Effector CD8-positive, alpha-beta T cell (primary cell): ENCODE results near the gene RIMBP2.

Source experiments
- DNase-seq: peaks from one replicate; lab custom pipeline; 2025; lab: John Stamatoyannopoulos, UW

RIMBP2 gene

DNA sequence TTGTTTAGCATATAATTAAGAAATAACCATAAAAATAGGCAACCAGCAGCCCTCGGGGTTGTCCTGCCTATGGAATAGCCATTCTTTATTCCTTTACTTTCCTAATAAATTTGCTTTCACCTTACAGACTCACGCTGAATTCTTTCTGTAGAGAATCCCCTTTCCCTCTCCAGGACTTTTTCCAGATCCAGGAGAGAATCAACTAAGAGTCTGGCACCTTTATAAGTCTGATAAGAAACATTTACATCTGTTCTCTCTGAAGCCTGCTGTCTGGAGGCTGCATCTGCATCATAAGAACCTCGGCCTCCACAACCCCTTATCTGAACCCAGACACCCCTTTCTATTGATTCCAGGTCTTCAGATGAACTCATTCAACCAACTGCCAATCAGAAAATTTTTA, 32.3 kb downstream of the RIMBP2 start:
- DNase-seq, result no peak

DNA sequence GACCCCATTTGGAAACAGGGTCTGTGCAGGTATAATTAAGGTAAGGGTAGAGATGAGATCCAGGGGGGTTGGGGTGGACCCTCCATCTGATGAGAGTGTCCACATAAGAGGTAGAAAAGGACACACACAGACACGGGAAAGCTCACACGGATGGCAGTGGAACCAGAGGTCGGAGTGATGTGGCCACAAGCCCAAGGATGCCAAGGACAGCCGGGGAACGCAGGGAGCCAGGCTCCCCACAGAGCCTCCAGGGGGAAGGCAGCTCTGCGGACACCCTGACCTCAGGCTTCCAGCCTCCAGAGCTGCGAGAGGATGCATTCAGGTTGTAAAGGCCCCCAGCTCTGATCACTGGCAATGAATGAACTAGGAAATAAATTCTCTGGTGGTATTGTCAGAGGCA, 33.0 kb downstream of the RIMBP2 start:
- no peak for DNase-seq

DNA sequence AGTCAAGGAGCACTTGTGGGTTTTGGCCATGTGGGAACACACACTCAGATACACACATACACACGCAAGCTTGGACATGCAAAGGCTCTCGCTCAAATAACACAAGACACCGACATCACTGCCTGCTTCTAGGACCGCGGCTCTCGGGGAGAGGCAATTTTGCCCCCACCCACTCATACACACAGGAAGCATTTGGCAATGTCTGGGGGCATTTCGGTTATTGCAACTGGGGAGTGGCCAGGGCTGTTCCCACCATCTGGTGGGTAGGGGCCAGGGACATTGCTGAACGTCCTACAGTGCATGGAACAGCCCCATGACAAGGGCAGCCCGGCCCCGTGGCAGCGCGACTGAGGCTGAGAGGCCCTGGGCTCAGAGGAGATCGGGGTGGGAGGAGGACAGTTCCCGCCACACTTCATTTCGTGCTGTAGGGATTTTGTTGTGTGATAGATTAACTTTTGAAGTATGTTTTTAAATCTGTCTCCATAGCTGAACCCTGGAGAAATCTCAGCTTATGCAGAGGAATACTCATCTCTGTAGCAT, 35.6 kb downstream of the RIMBP2 start:
- no peak for DNase-seq

DNA sequence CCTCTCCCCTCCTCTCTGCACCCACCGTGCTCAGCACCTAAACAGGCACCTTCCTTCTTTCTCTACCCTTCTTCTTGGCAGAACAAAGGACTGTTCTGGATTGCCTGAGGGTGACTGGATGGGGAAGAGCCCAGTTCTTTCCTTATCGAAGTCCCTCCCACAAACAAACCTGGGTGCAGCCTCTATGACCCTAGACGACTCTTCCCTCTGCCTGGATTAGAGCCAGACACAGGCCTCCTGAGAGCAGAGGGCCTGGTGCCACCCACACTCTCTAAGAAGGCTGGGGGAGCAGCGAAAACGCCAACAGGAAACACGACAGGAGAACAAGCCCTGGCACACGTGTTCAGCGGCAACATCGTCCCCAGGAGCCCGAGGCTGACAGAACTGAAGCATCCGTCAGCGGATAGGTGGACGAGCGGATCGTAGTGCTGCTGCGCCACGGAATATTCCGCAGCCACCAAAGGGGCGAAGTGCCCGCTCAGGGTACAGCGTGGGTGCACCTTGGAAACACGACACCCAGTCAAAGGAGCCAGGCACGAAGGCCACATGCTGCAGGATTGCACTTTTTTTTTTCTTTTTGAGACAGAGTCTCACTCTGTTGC, 38.0 kb downstream of the RIMBP2 start:
- DNase-seq, result no peak

DNA sequence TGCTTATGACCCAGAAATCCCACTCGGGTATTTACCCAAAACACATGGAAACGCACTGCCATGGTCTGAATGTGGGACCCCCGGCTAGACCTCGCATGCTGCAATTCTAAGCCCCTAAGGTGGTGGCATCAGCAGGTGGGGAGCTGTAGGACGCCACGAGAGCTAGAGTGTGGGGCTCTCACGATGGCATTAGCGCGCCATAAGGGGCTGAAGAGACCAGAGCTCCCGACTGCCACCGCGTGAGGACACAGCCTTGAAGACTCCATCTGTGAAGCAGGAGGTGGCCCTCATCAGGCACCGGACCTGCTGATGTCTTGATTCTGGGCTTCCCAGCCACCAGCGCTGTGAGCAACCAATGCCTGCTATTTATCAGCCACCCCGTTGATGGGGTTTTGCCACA, 40.3 kb downstream of the RIMBP2 start:
- DNase-seq, result no peak

DNA sequence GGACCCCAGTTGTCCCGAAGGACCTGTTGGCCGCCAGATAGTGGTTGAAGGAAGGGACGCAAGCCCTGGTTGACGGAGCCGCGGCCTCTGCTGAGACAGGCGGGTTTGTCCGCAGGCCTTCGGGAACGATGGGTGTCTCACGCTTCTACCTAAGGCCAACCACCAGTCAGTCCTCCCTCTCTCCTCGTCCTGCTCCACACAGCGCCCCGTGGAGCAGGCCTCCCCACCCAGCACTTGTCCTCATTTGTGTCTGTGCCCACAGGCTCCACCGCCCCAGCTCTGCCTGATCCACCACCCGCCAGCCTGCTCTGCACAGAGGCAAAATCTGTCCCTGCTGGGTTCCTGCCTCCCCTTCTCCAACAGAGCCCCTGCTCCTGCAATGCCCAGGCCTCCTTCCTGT, 41.0 kb downstream of the RIMBP2 start:
- no peak for DNase-seq

DNA sequence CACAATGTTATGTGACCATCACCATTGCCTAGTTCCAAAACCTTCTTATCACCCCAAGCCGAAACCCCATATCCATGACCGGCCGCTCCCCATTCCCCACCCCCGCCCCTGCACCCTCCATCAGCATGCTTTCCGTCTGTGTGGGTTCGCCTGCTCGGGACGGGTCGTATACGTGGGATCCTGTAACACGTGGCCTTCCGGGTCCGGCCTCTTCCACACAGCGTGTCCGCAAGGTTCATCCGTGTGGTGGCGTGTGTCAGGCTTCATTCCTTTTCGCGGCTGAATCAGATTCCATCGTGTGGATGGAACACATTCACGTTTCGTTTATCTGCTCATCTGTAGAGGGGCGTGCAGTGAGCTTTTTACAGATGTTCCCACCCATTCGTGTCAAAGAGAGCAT, 41.4 kb downstream of the RIMBP2 start:
- no peak for DNase-seq

DNA sequence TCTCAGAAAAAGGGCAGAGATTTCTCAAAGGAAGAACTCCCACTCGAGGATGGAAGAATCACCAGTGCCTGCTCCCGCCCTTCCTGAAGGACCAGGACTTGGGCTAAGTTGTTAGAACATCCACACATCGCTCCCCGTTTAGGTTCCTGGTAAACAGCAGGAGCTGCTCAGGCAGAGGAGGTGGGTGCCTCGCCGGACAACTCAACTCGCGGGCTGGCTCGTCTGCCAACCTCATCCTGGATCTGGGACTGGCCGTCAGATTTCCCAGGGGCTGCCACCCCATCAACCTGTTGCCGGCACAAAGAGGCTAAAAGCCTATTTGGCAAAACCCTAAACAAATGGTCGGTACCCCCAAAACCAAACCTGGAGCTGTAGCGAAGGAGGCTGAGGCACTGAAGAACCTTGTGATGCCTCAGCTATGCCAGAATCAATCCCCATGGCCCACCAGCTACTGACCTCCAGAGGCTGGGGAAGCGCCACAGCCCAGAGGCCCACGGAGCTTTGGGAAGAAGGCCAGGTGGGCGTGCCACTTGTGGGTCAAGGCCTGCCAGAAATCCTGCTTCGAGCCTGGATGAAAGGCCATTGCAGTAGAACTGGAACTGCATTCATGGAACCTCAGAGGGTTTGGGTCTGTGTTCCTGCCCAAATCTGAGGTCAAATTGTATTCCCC, 42.9 kb downstream of the RIMBP2 start:
- DNase-seq, result no peak

DNA sequence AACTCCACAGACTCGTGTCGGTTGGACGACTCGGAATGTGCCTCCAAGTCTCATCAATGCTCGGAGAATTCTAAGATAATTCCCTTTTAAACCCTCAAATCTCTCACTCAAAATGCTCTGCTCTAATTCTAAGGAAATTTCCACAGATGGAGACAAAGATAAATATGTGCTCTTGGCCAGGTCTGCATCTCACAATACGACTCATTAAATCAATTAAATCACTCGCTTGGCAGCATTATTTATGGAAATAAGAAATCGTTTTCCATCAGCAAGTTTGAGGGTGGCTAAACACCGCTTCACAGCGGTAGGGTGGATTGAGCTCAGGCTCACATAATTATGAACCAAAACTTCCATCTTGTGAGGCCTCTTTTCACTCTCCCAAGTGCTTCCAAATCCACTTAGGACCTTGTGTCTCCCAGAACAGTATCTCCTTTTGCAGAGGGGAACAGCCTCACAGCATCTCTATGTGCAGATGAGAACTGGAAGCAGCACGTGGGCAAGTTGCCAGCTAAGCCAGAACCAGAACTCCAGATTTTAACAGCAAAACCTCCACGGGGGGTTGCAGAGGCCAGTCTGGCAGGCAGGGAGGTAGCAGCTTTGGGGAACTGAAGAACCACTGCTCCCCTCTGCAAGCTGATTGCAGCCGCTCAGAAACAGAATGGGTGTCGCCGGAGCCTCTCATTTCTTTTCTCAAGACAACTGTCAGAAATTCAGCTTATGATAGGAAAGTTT, 43.8 kb downstream of the RIMBP2 start:
- DNase-seq, result no peak

DNA sequence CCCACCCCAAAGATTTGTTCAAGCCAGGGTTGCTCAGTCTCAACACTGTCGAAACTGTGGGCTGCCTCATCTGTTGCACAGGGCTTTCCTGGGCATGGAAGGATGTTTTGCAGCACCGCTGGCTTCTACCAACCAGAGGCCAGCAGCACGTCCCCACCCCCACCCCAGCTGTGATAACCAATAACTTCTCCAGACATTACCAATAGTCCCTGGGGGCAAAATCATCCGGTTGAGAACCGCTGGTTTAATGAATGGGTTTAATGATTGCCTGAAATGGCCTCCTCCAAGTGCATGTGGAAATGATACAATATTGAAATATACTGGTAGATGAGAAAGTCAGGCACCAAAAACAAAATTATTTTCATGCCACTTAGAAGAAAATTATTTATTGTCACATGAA, 44.5 kb downstream of the RIMBP2 start:
- DNase-seq, result no peak

DNA sequence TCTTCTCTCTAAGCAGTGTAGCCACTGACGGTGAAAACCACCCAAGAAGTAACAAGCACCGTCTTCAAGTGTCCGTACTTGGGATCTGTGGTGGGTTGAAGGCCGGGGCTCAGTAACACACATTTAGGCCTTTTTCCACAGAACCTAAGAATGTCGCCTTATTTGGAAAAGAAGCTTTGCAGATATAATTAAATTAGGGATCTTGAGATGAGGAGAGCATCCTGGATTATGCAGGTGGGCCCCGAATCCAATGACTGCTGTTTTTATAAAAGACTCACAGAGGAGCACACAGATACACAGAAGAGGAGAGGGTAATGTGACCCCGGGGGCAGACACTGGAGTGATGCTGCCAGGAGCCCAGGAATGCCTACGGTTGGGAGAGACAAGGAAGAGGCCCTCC, 46.3 kb downstream of the RIMBP2 start:
- DNase-seq, result no peak

DNA sequence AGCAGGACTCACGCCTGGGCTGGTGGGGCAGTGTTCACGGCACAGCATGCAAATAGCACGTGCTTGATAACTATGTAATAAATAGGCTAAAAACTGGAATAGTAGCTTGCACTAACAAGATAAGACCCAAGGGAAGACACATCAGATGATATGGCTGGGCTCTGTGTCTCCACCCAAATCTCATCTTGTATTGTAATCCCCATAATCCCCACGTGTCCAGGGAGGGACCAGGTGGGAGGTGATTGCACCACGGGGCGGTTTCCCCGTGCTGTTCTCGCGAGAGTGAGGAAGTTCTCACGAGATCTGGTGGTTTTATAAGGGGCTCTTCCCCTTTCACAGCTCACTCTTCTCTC, 46.9 kb downstream of the RIMBP2 start:
- DNase-seq, result no peak

DNA sequence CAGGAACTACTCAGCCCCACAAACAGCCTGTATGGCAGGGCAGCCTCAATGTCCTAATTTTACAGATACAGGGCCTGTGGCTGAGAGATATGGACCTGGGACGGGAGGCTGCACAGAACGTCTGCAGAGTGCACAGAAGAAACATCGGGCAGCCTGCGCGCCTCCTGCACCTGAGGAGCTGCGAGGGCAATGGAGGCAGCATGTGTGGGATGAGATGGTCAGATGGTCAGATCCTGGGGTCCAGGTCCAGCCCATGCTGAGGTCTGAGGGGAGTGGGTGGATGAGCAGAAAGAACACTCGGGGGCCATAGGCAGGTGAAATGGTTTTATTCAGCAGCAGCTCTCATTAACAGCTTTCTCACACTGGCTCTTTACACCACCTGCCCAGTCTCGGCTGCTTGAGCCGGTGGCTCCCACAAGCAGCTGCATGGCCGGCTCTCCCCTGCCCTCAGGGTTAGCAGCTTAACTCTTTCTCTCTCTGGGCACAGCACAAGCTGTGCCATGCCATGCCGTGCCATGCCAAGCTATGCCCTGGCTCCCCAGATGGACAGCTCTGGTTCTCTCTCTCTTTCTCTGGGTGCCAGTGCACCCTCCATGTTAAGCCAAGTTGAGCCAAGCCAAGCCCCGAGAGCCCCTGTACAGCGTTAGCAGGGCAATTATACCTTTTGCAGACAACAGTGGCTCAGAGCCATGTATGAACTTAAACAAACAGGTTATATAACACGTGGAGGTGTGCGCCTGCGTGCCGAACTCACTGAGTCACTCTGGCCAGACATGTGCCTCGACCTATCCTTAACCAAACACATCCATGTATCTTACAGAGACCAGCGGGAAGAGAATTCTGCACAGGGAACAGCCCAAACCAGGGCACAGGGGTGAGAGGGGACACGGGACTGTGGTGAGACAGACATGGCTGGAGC, 47.6 kb downstream of the RIMBP2 start:
- DNase-seq, result no peak

DNA sequence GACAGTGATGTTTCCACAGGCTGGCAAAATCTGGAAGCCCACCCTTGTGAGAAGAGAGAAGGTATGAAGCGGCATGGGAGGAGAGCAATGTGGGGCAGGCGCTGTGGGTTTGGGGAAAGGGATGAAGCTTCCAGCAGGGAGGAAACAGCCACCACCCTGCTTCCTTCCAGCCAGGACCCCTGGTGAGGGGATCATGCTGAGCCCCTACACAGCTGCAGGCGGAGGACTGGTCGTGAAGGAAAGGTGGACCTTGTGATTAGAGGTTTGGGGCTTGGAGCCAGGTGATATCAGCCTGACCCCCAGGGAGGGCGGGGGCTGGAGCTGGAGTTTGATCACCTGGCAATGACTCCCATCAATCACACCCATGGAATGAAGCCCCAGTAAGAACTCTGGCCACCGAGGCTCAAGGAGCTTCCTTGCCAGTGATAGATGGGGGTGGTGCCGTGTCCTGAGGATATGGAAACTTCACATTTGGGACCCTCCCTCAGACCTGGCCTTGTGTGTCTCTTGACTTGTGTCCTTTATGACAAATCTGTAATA, 48.6 kb downstream of the RIMBP2 start:
- DNase-seq, result no peak

DNA sequence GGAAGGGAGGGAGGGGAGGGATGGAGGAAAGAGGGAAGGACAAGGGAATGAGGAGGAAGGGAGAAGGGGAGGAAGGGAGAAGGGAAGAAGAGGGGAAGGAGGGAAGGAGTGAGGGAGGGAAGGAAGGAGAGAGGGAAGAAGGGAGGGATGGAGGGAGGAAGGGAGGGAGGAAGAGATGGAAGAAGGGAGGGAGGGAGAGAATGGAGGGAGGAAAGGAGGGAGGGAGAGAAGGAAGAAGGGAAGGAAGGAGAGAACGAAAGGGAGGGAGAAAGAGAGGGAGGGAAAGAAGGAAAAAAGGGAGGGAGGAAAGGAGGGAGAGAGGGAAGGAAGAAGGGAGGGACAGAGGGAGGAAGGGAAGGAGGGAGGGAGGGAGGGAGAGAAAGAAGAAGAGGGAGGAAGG, 49.5 kb downstream of the RIMBP2 start:
- no peak for DNase-seq

DNA sequence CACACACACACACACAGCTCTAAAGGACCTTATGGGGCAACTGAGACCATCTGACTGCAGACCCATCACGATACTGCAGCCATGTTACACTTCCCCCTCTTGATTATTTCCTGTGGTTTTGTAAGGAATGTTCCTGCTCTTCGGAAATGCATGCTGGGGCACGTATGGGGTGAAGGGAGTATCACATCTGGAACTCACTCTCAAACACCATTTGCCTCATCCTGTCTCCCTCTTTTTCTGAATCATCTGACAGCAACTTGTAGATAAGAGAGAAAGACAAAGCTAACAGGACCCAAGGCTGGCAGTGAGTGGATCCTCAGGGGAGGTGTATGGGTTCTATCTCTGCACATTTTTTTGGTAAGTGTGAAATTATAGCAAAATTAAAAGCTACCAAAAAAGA, 50.3 kb downstream of the RIMBP2 start:
- no peak for DNase-seq

DNA sequence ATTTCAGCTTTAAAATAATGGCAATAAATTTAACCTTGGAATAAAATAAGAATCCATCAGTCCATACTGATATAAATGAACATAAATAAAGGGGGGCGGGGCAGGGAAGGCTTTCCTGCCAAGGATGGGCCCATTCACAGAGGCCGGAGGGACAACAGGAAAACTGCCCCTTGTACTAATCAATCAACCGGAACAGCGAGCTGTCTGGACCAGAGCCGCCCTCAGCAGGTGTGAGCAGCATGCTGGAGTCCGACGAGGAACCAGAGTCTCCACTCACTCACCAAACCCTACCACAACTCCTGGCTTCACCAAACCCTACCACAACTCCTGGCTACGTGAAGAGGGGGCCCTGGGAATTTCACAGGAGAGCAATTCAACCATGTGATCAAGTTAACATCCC, 51.3 kb downstream of the RIMBP2 start:
- no peak for DNase-seq

DNA sequence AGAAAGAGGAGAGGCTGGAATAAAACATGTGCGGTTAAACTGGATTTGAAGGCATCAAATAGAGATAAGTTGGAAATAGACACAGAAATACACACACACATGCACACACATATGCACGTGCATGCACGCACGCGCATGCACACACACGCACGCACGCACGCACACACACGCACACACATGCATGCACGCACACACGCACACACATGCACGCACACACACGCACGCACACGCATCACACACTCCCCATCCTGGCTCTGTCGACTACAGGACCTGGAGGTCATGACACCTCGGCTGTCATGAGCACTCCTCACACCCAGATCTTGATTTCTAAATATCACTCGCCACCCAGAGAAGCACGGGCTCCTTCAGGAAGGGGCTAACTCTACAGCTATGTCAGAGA, 51.8 kb downstream of the RIMBP2 start:
- DNase-seq, result no peak

DNA sequence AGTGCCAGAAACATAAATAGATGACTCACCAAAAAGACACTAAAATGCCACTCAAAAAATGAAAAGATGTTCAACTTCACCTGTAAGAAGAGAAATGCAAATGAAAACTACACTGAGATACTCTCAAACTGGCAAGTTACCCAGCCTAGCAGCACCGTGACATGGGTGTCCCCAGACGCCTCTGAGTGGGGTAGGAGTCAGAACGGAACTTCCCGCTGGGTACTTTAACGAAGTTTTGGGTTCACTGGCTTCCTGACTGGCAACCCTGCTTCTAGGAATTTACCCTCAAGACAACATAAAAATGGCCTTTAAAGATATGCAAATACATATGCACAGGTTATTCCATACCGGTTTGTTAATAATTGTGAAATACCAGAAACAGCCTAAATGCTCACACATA, 52.6 kb downstream of the RIMBP2 start:
- DNase-seq, result no peak

DNA sequence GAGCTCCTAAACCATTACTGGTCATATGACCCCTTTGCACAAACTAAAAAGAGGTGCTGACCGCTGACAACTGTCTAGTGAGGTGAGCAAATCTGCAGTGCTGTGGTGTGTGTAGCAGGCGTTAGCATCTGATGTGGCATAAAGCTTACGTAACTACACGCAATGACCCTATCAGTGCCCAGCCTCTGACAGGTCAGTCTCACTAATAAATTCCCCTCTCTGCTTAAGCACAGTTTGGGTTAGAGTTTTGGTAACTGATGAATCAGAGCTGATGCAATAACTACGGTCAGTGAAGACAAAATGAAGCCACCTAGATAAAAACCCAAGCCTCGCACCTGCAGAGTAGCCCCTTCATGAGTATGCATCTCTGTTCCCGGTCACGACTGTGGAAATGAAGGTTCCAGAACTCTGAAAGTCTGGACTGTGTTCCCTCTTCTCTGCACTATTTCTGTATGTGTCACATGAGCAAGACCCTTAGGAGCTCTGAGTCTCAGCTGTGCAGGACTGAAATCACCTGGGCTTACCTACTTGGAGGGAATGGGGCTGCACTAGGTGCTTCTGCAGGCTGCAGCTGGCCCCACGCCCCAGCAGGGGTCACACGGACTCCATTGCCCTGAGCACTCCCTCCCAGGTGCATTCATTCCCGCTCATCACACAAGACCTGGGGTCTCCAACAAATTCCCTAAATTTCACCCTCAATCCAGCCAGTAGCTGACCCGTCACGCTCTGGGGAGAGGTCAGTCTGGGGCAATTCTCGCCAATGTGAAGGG, 54.4 kb downstream of the RIMBP2 start:
- no peak for DNase-seq

DNA sequence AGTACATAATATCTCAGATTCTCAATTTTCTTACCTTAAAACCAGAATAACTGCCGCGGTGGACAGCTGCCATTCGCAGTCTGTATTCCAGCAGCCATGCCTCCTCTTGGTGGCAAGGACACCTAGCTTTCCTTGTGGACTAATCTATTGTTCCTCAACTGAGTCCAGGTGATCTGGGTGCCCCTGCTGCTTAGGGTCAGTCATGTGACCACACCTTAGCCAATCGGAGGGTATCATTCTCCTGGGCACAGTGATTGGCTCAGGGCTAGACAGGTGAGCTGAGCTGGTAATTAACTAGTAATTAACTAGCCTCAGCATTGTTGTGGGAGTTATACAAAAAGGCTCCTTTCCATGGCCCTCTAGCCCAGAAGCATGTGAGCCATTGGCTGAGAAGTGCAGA, 55.0 kb downstream of the RIMBP2 start:
- no peak for DNase-seq
